IPS DF 4.7 (cell line): Measurements from ENCODE around the gene DSPP.
"Not testable (repeated sequence)": the region's sequence is repeated elsewhere in the genome, so short reads cannot be mapped to it uniquely, and the experiment has no call there.

Experiments used
- DNase-seq: peaks from one replicate; pipeline ENCODE4 v3.0.0-alpha.2; 2013; ENCODE audit warnings: low spot score; ENCODE audit errors: extremely low read depth

Gene DSPP

GRCh38 chr4:87608229-87608628, at the start of gene DSPP:
TSS of gene DSPP (plus strand) at chr4:87608529. CDS start at chr4:87610909, 2,380 bp downstream.
- DNase-seq: no peak

- DNase-seq: no peak
These were observed 49.1 kb upstream of the DSPP start for GRCh38 chr4:87559090-87559837.

GRCh38 chr4:87560802-87561201, 47.5 kb upstream of the DSPP start:
- no peak for DNase-seq

GRCh38 chr4:87565746-87566145, 42.6 kb upstream of the DSPP start:
- DNase-seq: no peak

- no peak for DNase-seq
These were observed 42.1 kb upstream of the DSPP start for GRCh38 chr4:87566276-87566675.

GRCh38 chr4:87567191-87567590, 41.1 kb upstream of the DSPP start:
- no peak for DNase-seq

- DNase-seq: no peak
These were observed 38.0 kb upstream of the DSPP start for GRCh38 chr4:87570290-87570805.

GRCh38 chr4:87574376-87574775, 34.0 kb upstream of the DSPP start:
- not testable (repeated sequence) for DNase-seq

GRCh38 chr4:87574996-87575395, 33.3 kb upstream of the DSPP start:
- DNase-seq: no peak

- no peak for DNase-seq
These were observed 32.9 kb upstream of the DSPP start for GRCh38 chr4:87575408-87575807.

- DNase-seq: no peak
These were observed 32.3 kb upstream of the DSPP start for GRCh38 chr4:87575983-87576382.

GRCh38 chr4:87579478-87579877, 28.9 kb upstream of the DSPP start:
- no peak for DNase-seq

- DNase-seq: no peak
These were observed 28.3 kb upstream of the DSPP start for GRCh38 chr4:87580057-87580456.

GRCh38 chr4:87584222-87584908, 24.0 kb upstream of the DSPP start:
- DNase-seq: no peak

GRCh38 chr4:87589531-87589930, 18.8 kb upstream of the DSPP start:
- DNase-seq: no peak

GRCh38 chr4:87592124-87592523, 16.2 kb upstream of the DSPP start:
- DNase-seq: no peak

GRCh38 chr4:87601361-87601760, 7.0 kb upstream of the DSPP start:
- no peak for DNase-seq

GRCh38 chr4:87614292-87614890, 6.1 kb downstream of the DSPP start:
- no peak for DNase-seq

GRCh38 chr4:87616268-87616667, 7.9 kb downstream of the DSPP start:
- no peak for DNase-seq

GRCh38 chr4:87620086-87620485, 11.8 kb downstream of the DSPP start:
- DNase-seq: no peak

GRCh38 chr4:87620491-87620890, 12.2 kb downstream of the DSPP start:
- no peak for DNase-seq

GRCh38 chr4:87622303-87622702, 14.0 kb downstream of the DSPP start:
- DNase-seq: no peak
